Measurements from ENCODE around the gene UGT1A6.

GRCh38 chr2:233817361-233817911, 124.7 kb downstream of the UGT1A6 start:
- TF ChIP-seq EZH2 (IDR thresholded peaks at IDR 0.05; ENCODE audit: borderline replicate concordance, low read depth, low read length, poor library complexity, severe bottlenecking) (no peak), CTCF (conservative IDR thresholded peaks at IDR 0.05; ENCODE audit: low read depth, low read length) (no peak)

All from A673 (cell line).